Measurements from ENCODE around the gene HES4. TPM values are rescaled to one million over a fixed set of nuclear protein-coding genes. Genes with fewer than 3 reads are reported as not detected.
"Not testable (repeated sequence)": the region's sequence is repeated elsewhere in the genome, so short reads cannot be mapped to it uniquely, and the experiment has no call there.

HES4 gene
- total RNA-seq, 1 donor from 2014 or later = 218 TPM

DNA sequence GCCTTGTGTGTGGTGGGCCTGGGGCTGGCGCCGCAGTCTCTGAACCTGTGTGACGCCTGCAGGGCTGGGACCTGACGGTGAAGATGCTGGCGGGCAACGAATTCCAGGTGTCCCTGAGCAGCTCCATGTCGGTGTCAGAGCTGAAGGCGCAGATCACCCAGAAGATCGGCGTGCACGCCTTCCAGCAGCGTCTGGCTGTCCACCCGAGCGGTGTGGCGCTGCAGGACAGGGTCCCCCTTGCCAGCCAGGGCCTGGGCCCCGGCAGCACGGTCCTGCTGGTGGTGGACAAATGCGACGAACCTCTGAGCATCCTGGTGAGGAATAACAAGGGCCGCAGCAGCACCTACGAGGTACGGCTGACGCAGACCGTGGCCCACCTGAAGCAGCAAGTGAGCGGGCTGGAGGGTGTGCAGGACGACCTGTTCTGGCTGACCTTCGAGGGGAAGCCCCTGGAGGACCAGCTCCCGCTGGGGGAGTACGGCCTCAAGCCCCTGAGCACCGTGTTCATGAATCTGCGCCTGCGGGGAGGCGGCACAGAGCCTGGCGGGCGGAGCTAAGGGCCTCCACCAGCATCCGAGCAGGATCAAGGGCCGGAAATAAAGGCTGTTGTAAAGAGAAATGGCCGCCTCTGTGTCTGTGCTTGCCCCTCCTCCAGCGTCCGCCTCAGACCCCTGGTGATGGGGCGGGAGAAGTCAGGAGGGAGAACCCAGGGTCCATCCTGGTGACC is 14.2 kb upstream of the HES4 start:
- H3K4me1 Mint-ChIP-seq (ENCODE audit: low read depth, unreplicated experiment) = peaks cover 20% of the 10 kb centered on the region
- peaks cover 5% of the 10 kb centered on the region for H3K27me3 Mint-ChIP-seq (ENCODE audit: unreplicated experiment)
- DNase-seq = no peak
- H3K9me3 Mint-ChIP-seq (ENCODE audit: unreplicated experiment) = peaks cover 7% of the 10 kb centered on the region
- H3K4me3 Mint-ChIP-seq (ENCODE audit: unreplicated experiment) = peak overlapping the region; percentile 76
- H3K27ac Mint-ChIP-seq (ENCODE audit: unreplicated experiment) = peak overlapping the region; percentile 82
- TF ChIP-seq, protein P1, sequence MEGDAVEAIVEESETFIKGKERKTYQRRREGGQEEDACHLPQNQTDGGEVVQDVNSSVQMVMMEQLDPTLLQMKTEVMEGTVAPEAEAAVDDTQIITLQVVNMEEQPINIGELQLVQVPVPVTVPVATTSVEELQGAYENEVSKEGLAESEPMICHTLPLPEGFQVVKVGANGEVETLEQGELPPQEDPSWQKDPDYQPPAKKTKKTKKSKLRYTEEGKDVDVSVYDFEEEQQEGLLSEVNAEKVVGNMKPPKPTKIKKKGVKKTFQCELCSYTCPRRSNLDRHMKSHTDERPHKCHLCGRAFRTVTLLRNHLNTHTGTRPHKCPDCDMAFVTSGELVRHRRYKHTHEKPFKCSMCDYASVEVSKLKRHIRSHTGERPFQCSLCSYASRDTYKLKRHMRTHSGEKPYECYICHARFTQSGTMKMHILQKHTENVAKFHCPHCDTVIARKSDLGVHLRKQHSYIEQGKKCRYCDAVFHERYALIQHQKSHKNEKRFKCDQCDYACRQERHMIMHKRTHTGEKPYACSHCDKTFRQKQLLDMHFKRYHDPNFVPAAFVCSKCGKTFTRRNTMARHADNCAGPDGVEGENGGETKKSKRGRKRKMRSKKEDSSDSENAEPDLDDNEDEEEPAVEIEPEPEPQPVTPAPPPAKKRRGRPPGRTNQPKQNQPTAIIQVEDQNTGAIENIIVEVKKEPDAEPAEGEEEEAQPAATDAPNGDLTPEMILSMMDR (IDR thresholded peaks at IDR 0.05; ENCODE audit: partially characterized antibody, unreplicated experiment) = no peak
- no peaks in the 10 kb centered on the region for H3K36me3 Mint-ChIP-seq (ENCODE audit: unreplicated experiment)

DNA sequence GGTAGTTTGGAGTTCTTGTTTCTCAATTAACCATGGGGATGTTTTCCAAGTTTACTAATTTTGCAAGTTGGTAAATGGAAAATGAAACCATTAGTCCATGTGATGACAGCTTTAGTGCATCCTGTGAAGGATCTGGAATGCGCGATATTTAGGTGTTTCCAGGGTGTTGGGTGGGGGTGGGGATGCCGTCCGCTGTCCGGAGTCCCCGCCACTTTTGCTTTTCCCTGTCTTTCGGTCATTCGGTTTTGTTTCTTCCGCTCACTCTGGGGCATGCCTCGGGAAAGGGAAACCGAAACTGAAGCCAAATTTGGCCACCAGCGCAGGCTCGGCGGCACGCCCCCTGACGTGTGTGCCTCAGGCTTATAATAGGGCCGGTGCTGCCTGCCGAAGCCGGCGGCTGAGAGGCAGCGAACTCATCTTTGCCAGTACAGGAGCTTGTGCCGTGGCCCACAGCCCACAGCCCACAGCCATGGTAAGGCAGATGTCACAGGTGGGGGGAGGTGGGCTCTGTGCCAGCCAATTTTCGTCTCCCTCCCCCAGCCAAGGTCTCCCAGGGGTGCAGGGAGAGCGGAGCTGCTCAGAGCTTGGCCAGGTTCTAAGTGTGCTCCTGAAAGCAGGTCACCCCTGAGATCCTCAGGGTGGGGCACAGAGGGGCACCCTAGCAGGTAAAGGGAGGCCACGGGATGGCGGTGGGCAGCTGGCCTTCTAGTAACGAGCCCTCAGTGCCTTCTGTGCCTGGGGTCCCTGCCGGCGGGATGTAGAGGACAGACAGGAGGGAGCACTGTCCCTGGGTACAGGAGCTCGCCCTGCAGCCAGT is 13.4 kb upstream of the HES4 start, which contains the start of gene ISG15:
Gene ISG15, plus strand, starts transcription at position 393 of the 817 bp plus-strand sequence. Its CDS starts 77 bp downstream, at position 470.
- Mint-ChIP-seq H3K27me3 (ENCODE audit: unreplicated experiment) (peaks cover 5% of the 10 kb centered on the region), H3K4me3 (ENCODE audit: unreplicated experiment) (peak within 1 kb of the TSS; percentile 76), H3K36me3 (ENCODE audit: unreplicated experiment) (no peaks in the 10 kb centered on the region), H3K4me1 (ENCODE audit: low read depth, unreplicated experiment) (peaks cover 20% of the 10 kb centered on the region), H3K9me3 (ENCODE audit: unreplicated experiment) (peaks cover 9% of the 10 kb centered on the region), H3K27ac (ENCODE audit: unreplicated experiment) (peak within 1 kb of the TSS; percentile 82)
- DNase-seq = no peak
- TF ChIP-seq, protein P1 (IDR thresholded peaks at IDR 0.05; ENCODE audit: partially characterized antibody, unreplicated experiment) = no peak

DNA sequence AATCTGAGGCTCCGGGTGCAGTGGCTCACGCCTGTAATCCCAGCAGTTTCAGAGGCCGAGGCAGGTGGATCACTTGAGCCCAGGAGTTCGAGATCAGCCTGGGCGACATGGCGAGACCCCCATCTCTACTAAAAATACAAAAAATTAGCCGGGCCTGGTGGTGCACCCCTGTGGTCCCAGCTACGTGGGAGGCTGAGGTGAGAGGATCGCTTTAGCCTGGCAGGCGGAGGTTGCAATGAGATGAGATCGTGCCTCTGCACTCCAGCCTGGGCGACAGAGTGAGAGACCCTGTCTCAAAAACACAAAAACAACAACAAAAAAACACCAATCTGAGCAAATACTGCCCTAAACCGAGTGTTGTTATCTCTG is 12.8 kb upstream of the HES4 start:
- not testable (repeated sequence) for H3K27ac Mint-ChIP-seq (ENCODE audit: unreplicated experiment); H3K9me3 Mint-ChIP-seq (ENCODE audit: unreplicated experiment); H3K36me3 Mint-ChIP-seq (ENCODE audit: unreplicated experiment); H3K4me3 Mint-ChIP-seq (ENCODE audit: unreplicated experiment); DNase-seq; H3K27me3 Mint-ChIP-seq (ENCODE audit: unreplicated experiment)
- peaks cover 20% of the 10 kb centered on the region for H3K4me1 Mint-ChIP-seq (ENCODE audit: low read depth, unreplicated experiment)

DNA sequence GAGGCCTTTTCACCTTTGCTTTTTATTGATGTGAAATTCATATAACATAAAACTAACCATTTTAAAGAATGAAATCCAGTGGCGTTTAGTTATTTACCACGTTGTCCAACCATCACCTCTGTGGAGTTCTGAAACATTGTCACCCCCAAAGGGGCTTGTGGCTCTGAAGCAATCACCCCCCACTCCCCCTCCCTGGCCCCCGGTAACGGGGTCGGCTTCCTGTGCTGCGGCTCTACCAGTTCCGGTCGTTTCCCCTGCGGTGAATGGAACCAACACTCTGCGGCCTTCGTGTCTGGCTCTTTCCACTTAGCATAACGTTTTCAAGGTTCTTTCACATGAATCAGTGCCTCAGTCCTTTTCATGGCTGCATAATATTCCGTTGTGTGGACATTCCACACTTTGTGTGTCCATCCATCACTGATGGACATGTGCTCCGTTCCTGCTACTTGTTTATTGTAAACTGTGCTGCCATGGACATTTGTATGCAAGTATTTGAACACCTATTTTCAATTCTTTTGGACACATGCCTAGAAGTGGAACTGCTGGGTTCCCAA is 11.6 kb upstream of the HES4 start:
- TF ChIP-seq, protein P1 (IDR thresholded peaks at IDR 0.05; ENCODE audit: partially characterized antibody, unreplicated experiment) = no peak
- Mint-ChIP-seq H3K36me3 (ENCODE audit: unreplicated experiment) (no peaks in the 10 kb centered on the region), H3K4me1 (ENCODE audit: low read depth, unreplicated experiment) (peaks cover 17% of the 10 kb centered on the region), H3K27ac (ENCODE audit: unreplicated experiment) (no peak overlapping the region), H3K27me3 (ENCODE audit: unreplicated experiment) (peaks cover 1% of the 10 kb centered on the region), H3K9me3 (ENCODE audit: unreplicated experiment) (peaks cover 5% of the 10 kb centered on the region), H3K4me3 (ENCODE audit: unreplicated experiment) (peak overlapping the region; percentile 40)
- no peak for DNase-seq

DNA sequence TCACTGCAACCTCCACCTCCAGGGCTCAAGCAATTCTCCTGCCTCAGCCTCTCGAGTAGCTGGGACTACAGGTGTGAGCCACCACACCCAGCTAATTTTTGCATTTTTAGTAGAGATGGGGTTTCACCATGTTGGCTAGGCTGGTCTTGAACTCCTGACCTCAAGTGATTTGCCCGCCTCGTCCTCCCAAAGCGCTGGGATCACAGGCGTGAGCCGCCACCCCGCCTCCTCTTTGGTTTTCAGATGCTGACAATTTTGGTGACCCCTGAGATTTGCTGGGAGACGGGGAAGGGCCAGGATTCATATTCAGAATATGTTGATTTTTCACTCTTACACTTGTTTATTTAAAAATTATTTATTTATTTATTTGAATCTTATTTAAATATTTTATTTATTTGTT is 10.2 kb upstream of the HES4 start:
- not testable (repeated sequence) for DNase-seq; H3K27me3 Mint-ChIP-seq (ENCODE audit: unreplicated experiment); H3K9me3 Mint-ChIP-seq (ENCODE audit: unreplicated experiment); H3K36me3 Mint-ChIP-seq (ENCODE audit: unreplicated experiment); H3K4me3 Mint-ChIP-seq (ENCODE audit: unreplicated experiment); H3K27ac Mint-ChIP-seq (ENCODE audit: unreplicated experiment)
- H3K4me1 Mint-ChIP-seq (ENCODE audit: low read depth, unreplicated experiment) = peaks cover 21% of the 10 kb centered on the region

Data from glutamatergic neuron (in vitro differentiated cells).